PC-3 (cell line): Measurements from ENCODE around the gene TGFBR3. TPM values are rescaled to one million over a fixed set of nuclear protein-coding genes. Genes with fewer than 3 reads are reported as not detected.

Source experiments
- ATAC-seq: fragments of 200-7000 bp; cut with Tn5 transposase; 2 replicates; pipeline ENCODE4 v1.9.1; 2020; ENCODE audit warnings: mild to moderate bottlenecking, moderate library complexity
- BruUV-seq: library from RNA; stranded (reverse); fragments of 400-500 nt; replicated peaks from 2 replicates; lab custom pipeline; 2021; lab: Mats Ljungman, UMichigan
- CTCF ChIA-PET: fragments of 300-600 bp; sonication (Branson Sonifier 250); formaldehyde crosslinking; loops from one replicate; lab custom pipeline; 2022; ENCODE audit warnings: antibody characterized with exemption; lab: Charles Lee
- POLR2A ChIA-PET: fragments of 300-600 bp; sonication (Branson Sonifier 250); formaldehyde crosslinking; loops from one replicate; lab custom pipeline; 2022; ENCODE audit warnings: antibody characterized with exemption; ENCODE audit not compliant: unreplicated experiment; lab: Charles Lee
- DNase-seq: peaks from one replicate; pipeline ENCODE4 v3.0.0-alpha.2; 2015
- H2AFZ ChIP-seq: fragments of 300-600 bp; sonication (generic); 2 replicates; pipeline ENCODE4 v1.6.0; 2016; ENCODE audit warnings: antibody characterized with exemption, low read length
- H3F3A ChIP-seq: fragments of 300-600 bp; sonication (generic); one replicate; pipeline ENCODE4 v1.6.0; 2017; ENCODE audit warnings: antibody characterized with exemption, low read length, control low read depth, mild to moderate bottlenecking; ENCODE audit not compliant: unreplicated experiment
- H3K27ac ChIP-seq: fragments of 300-600 bp; sonication (generic); 2 replicates; pipeline ENCODE4 v1.5.1; 2016; ENCODE audit warnings: mild to moderate bottlenecking, low read length
- H3K27me3 ChIP-seq: fragments of 300-600 bp; sonication (generic); 2 replicates; pipeline ENCODE4 v1.6.1; 2016; ENCODE audit warnings: low read length, mixed read lengths
- H3K36me3 ChIP-seq: fragments of 300-600 bp; sonication (generic); 2 replicates; pipeline ENCODE4 v1.6.1; 2016; ENCODE audit warnings: low read depth, mixed run types, low read length, mixed read lengths
- H3K4me1 ChIP-seq: fragments of 300-600 bp; sonication (generic); 2 replicates; pipeline ENCODE4 v1.5.1; 2016; ENCODE audit warnings: low read length; ENCODE audit not compliant: insufficient read depth
- H3K4me2 ChIP-seq: fragments of 300-600 bp; sonication (generic); 2 replicates; pipeline ENCODE4 v1.6.0; 2016; ENCODE audit warnings: low read length
- H3K4me3 ChIP-seq: fragments of 300-600 bp; sonication (generic); 2 replicates; pipeline ENCODE4 v1.5.1; 2016; ENCODE audit warnings: mild to moderate bottlenecking, low read length, mixed read lengths
- H3K79me2 ChIP-seq: fragments of 300-600 bp; sonication (generic); 2 replicates; pipeline ENCODE4 v1.6.1; 2017; ENCODE audit warnings: low read length, mixed read lengths
- H3K9ac ChIP-seq: fragments of 300-600 bp; sonication (generic); 2 replicates; pipeline ENCODE4 v1.6.0; 2016; ENCODE audit warnings: mild to moderate bottlenecking, low read length
- H3K9me2 ChIP-seq: fragments of 300-600 bp; sonication (generic); replicated peaks from 2 replicates; pipeline ENCODE4 v1.6.1; 2016; ENCODE audit warnings: mixed run types, low read length, mixed read lengths
- H3K9me3 ChIP-seq: fragments of 300-600 bp; sonication (generic); 2 replicates; pipeline ENCODE4 v1.6.1; 2016; ENCODE audit warnings: low read length, mixed read lengths
- H4K20me1 ChIP-seq: fragments of 300-600 bp; sonication (generic); 2 replicates; pipeline ENCODE4 v1.6.1; 2016; ENCODE audit warnings: low read length, mixed read lengths
- EZH2 ChIP-seq: fragments of 300-600 bp; sonication (generic); IDR thresholded peaks from one replicate; pipeline ENCODE4 v1.6.1; 2017; ENCODE audit warnings: antibody characterized with exemption, mild to moderate bottlenecking, low read length; ENCODE audit not compliant: unreplicated experiment
- EZH2phosphoT487 ChIP-seq: fragments of 300-600 bp; sonication (generic); IDR thresholded peaks from 2 replicates; pipeline ENCODE4 v1.6.1; 2018; ENCODE audit warnings: mild to moderate bottlenecking, antibody characterized with exemption, low read length, borderline replicate concordance
- intact Hi-C: fragments of 100-400 bp; cut with micrococcal nuclease; formaldehyde crosslinking; loops from 2 replicates; pipeline ENCODE4 v1.9.0; 2023
- total RNA-seq: library from RNA; depleted of rRNA; stranded (reverse); fragments of >200 nt; gene quantifications from 2 replicates; pipeline ENCODE4 v1.2.3, GENCODE V29; 2014
- TF ChIP-seq, protein P1 (sequence below): fragments of 300-600 bp; sonication (generic); conservative IDR thresholded peaks from 2 replicates; pipeline ENCODE4 v1.5.1; 2017; ENCODE audit warnings: antibody characterized with exemption, low read depth, mild to moderate bottlenecking, low read length

TGFBR3 gene
- total RNA-seq, 1 experiment from 2014 or later: 2.8 TPM

DNA sequence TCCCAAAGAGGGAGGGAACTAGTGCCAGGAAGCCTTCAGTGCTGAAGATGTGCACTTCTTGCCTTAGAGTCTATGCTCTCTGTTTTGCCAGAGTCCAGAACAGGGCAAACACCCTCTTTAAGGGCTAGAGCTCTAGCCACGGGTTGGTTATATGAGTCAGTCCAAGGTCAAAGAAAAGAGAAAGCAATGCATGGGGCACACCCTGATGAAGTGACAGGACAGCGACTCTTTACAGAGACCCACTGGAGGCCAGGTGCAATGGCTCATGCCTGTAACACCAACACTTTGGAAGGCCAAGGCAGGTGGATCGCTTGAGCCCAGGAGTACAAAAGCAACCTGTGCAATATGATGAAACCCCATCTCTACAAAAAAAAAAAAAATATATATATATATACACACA lies 86.1 kb downstream of the TGFBR3 start:
- Histone ChIP-seq H3K9me3 (no peaks in the 10 kb centered on the region), H3K36me3 (no peaks in the 10 kb centered on the region), H4K20me1 (no peaks in the 10 kb centered on the region), H3K27ac (no peak overlapping the region), H3K4me2 (no peak overlapping the region), H3K9ac (no peak overlapping the region), H3K4me1 (peaks cover 30% of the 10 kb centered on the region), H2AFZ (no peak overlapping the region), H3K79me2 (no peaks in the 10 kb centered on the region), H3K9me2 (no peaks in the 10 kb centered on the region), H3K27me3 (no peaks in the 10 kb centered on the region), H3K4me3 (no peak overlapping the region), H3F3A (no peaks in the 10 kb centered on the region)
- no TSS peak for BruUV-seq
- POLR2A ChIA-PET: no interaction called here
- no peak for ATAC-seq
- CTCF ChIA-PET: no interaction called here
- DNase-seq: no peak
- intact Hi-C loops: loop anchor here (5.0 kb wide), 2 partner anchors 68 to 87 kb away; partner anchors contain the start of gene TGFBR3
- no peak for TF ChIP-seq EZH2
- TF ChIP-seq, protein P1, sequence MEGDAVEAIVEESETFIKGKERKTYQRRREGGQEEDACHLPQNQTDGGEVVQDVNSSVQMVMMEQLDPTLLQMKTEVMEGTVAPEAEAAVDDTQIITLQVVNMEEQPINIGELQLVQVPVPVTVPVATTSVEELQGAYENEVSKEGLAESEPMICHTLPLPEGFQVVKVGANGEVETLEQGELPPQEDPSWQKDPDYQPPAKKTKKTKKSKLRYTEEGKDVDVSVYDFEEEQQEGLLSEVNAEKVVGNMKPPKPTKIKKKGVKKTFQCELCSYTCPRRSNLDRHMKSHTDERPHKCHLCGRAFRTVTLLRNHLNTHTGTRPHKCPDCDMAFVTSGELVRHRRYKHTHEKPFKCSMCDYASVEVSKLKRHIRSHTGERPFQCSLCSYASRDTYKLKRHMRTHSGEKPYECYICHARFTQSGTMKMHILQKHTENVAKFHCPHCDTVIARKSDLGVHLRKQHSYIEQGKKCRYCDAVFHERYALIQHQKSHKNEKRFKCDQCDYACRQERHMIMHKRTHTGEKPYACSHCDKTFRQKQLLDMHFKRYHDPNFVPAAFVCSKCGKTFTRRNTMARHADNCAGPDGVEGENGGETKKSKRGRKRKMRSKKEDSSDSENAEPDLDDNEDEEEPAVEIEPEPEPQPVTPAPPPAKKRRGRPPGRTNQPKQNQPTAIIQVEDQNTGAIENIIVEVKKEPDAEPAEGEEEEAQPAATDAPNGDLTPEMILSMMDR: no peak
- TF ChIP-seq EZH2phosphoT487: no peak

DNA sequence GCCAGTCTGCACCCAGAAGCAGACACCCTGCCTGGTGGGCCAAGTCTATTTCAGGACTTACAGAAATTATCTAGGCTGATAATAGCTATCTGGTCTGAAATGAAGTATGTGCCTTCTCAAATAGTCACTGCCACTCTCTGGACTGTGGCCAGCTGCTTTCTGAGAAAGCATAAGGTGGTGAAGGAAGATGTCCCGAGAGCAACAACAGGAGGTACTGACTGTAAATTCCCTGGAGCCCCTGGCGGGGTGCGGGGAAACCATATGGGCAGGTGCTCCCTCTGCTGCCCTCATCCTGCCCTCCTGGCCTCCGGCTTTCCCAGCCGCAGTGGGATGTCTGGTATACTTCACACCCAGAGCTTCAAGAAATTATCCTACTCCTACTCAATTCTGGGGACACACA lies 86.8 kb downstream of the TGFBR3 start:
- CTCF ChIA-PET: no interaction called here
- no peak for ATAC-seq
- H3K9ac ChIP-seq: no peak overlapping the region

DNA sequence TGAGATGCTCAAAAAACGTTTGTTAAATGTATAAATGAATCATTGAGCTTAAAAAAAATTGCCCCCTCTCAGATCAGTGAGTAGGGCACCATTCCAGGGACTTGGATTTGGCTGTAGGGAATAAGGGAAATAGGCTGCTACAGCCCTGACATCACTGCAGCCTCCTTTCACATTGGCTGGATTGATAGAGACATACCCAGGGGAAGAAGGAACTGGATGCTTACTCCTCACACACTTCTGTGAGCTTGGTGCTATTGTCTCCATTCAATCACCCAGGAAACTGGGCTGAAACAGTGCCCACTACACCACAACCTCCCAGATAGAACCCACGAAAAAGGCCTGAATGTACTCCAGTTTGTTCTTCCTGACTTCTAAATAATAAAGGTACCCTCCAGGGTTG lies 87.2 kb downstream of the TGFBR3 start:
- Histone ChIP-seq H3K4me1 (peaks cover 23% of the 10 kb centered on the region), H3K27ac (no peak overlapping the region), H3K9me2 (no peaks in the 10 kb centered on the region), H3K9me3 (no peaks in the 10 kb centered on the region), H3K79me2 (no peaks in the 10 kb centered on the region), H3K9ac (no peak overlapping the region), H4K20me1 (no peaks in the 10 kb centered on the region), H3K4me3 (no peak overlapping the region), H3F3A (no peaks in the 10 kb centered on the region), H3K27me3 (no peaks in the 10 kb centered on the region), H2AFZ (no peak overlapping the region), H3K4me2 (no peak overlapping the region), H3K36me3 (no peaks in the 10 kb centered on the region)
- no peak for ATAC-seq
- POLR2A ChIA-PET: no interaction called here
- CTCF ChIA-PET: no interaction called here
- DNase-seq: no peak
- TF ChIP-seq, protein P1: no peak
- TF ChIP-seq EZH2phosphoT487: no peak
- no peak for TF ChIP-seq EZH2
- no TSS peak for BruUV-seq
- intact Hi-C loops: loop anchor here (5.0 kb wide), 2 partner anchors 66 to 89 kb away; partner anchors contain the start of gene TGFBR3

More for the DNA sequence above, 86.8 kb downstream of the TGFBR3 start:
- intact Hi-C loops: loop anchor here (5.0 kb wide), 2 partner anchors 67 to 88 kb away; partner anchors contain the start of gene TGFBR3
- Histone ChIP-seq H3K4me3 (no peak overlapping the region), H3K4me2 (no peak overlapping the region), H3K4me1 (peaks cover 27% of the 10 kb centered on the region), H3K27me3 (no peaks in the 10 kb centered on the region), H4K20me1 (no peaks in the 10 kb centered on the region), H3F3A (no peaks in the 10 kb centered on the region), H3K79me2 (no peaks in the 10 kb centered on the region), H3K9me2 (no peaks in the 10 kb centered on the region), H3K27ac (no peak overlapping the region), H3K36me3 (no peaks in the 10 kb centered on the region), H3K9me3 (no peaks in the 10 kb centered on the region), H2AFZ (no peak overlapping the region)
- no peak for DNase-seq
- TF ChIP-seq, protein P1: no peak
- TF ChIP-seq EZH2phosphoT487 (no peak), EZH2 (no peak)
- BruUV-seq: no TSS peak
- POLR2A ChIA-PET: no interaction called here
